GM19463 (cell line): Measurements from ENCODE around the gene EEPD1.
"Not testable (repeated sequence)": the region's sequence is repeated elsewhere in the genome, so short reads cannot be mapped to it uniquely, and the experiment has no call there.

Experiments used
- ATAC-seq: cut with Tn5 transposase; IDR thresholded peaks from one replicate; pipeline ENCODE4 v1.9.1; 2021; ENCODE audit warnings: mild to moderate bottlenecking, moderate library complexity; ENCODE audit not compliant: unreplicated experiment

The EEPD1 gene

GRCh38 chr7:36128448-36129047, 24.5 kb upstream of the EEPD1 start:
- no peak for ATAC-seq

GRCh38 chr7:36129048-36129534, 24.0 kb upstream of the EEPD1 start:
- ATAC-seq: no peak

GRCh38 chr7:36130236-36130945, 22.7 kb upstream of the EEPD1 start:
- ATAC-seq: no peak

- no peak for ATAC-seq
Observed at GRCh38 chr7:36131026-36131425, 22.0 kb upstream of the EEPD1 start.

- ATAC-seq: no peak
Observed at GRCh38 chr7:36131499-36131898, 21.6 kb upstream of the EEPD1 start.

- no peak for ATAC-seq
Observed at GRCh38 chr7:36132012-36132411, 21.0 kb upstream of the EEPD1 start.

GRCh38 chr7:36135700-36136099, 17.4 kb upstream of the EEPD1 start:
- no peak for ATAC-seq

- no peak for ATAC-seq
Observed at GRCh38 chr7:36137258-36137657, 15.8 kb upstream of the EEPD1 start.

- no peak for ATAC-seq
Observed at GRCh38 chr7:36137754-36138153, 15.3 kb upstream of the EEPD1 start.

GRCh38 chr7:36138209-36138608, 14.8 kb upstream of the EEPD1 start:
- no peak for ATAC-seq

GRCh38 chr7:36141351-36141750, 11.7 kb upstream of the EEPD1 start:
- ATAC-seq: no peak

- no peak for ATAC-seq
Observed at GRCh38 chr7:36141850-36142249, 11.2 kb upstream of the EEPD1 start.

GRCh38 chr7:36144189-36144588, 8.9 kb upstream of the EEPD1 start:
- no peak for ATAC-seq

- ATAC-seq: no peak
Observed at GRCh38 chr7:36145686-36146085, 7.4 kb upstream of the EEPD1 start.

GRCh38 chr7:36147361-36147760, 5.7 kb upstream of the EEPD1 start:
- no peak for ATAC-seq

- ATAC-seq: no peak
Observed at GRCh38 chr7:36148422-36149065, 4.5 kb upstream of the EEPD1 start.

GRCh38 chr7:36149240-36149639, 3.8 kb upstream of the EEPD1 start:
- not testable (repeated sequence) for ATAC-seq

GRCh38 chr7:36149694-36150452, 3.2 kb upstream of the EEPD1 start:
- ATAC-seq: no peak

- ATAC-seq: no peak
Observed at GRCh38 chr7:36151921-36152755, 916 bp upstream of the EEPD1 start.

GRCh38 chr7:36153571-36154097, 580 bp downstream of the EEPD1 start:
- no peak for ATAC-seq
